ENCODE measurements around the gene C5orf34.
"Not testable (repeated sequence)": the region's sequence is repeated elsewhere in the genome, so short reads cannot be mapped to it uniquely, and the experiment has no call there.

The C5orf34 gene

DNA sequence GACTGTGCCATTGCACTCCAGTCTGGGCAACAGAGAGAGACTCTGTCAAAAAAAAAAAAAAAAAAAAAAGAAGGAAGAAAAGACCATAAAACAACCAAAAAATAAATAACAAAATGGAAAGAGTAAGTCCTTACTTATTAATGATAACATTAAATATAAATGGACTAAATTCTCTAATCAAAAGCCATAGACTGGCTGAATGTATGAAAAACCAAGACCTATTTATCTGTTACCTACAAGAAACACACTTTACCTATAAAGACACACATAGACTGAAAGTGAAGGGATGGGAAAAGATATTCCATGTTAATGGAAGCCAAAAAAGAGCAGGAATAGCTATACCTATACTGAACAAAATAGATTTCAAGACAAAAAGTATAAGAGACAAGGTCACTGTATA lies 47.8 kb downstream of the C5orf34 start:
- DNase-seq (ENCODE audit: low read depth): no peak
- no peak overlapping the region for H3K4me3 ChIP-seq (ENCODE audit: low read depth, low read length)
- TF ChIP-seq, protein P1, sequence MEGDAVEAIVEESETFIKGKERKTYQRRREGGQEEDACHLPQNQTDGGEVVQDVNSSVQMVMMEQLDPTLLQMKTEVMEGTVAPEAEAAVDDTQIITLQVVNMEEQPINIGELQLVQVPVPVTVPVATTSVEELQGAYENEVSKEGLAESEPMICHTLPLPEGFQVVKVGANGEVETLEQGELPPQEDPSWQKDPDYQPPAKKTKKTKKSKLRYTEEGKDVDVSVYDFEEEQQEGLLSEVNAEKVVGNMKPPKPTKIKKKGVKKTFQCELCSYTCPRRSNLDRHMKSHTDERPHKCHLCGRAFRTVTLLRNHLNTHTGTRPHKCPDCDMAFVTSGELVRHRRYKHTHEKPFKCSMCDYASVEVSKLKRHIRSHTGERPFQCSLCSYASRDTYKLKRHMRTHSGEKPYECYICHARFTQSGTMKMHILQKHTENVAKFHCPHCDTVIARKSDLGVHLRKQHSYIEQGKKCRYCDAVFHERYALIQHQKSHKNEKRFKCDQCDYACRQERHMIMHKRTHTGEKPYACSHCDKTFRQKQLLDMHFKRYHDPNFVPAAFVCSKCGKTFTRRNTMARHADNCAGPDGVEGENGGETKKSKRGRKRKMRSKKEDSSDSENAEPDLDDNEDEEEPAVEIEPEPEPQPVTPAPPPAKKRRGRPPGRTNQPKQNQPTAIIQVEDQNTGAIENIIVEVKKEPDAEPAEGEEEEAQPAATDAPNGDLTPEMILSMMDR (conservative IDR thresholded peaks at IDR 0.05; ENCODE audit: low read depth, low read length): no peak

DNA sequence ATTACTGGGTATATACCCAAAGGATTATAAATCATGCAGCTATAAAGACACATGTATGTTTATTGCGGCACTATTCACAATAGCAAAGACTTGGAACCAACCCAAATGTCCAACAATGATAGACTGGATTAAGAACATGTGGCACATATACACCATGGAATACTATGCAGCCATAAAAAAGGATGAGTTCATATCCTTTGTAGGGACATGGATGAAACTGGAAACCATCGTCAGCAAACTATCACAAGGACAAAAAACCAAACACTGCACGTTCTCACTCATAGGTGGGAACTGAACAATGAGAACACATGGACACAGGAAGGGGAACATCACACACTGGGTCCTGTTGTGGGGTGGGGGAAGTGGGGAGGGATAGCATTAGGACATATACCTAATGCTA lies 49.5 kb downstream of the C5orf34 start:
- H3K4me3 ChIP-seq (ENCODE audit: low read depth, low read length): not testable (repeated sequence)

DNA sequence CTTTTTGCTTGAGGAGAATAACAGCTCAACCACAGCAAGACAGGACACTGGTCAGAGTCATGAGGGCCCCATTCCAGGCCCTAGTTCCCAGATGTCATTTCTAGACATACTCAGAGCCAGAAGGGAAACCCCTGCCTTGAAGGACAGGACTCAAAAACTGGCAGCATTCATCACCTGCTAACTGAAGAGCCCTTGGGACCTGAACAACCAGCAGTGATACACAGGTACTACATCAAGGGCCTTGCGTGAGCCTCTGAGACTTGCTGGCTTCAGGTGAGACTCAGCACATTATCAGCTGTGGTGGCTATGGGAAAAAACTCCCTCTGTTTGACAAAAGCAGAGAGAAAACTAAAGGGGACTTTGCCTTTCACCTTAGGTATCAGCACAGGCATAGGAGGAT lies 53.9 kb downstream of the C5orf34 start:
- no peak for DNase-seq (ENCODE audit: low read depth)
- no peak overlapping the region for H3K4me3 ChIP-seq (ENCODE audit: low read depth, low read length)
- TF ChIP-seq, protein P1 (conservative IDR thresholded peaks at IDR 0.05; ENCODE audit: low read depth, low read length): no peak

More for the DNA sequence above, 49.5 kb downstream of the C5orf34 start:
- DNase-seq (ENCODE audit: low read depth): not testable (repeated sequence)

DNA sequence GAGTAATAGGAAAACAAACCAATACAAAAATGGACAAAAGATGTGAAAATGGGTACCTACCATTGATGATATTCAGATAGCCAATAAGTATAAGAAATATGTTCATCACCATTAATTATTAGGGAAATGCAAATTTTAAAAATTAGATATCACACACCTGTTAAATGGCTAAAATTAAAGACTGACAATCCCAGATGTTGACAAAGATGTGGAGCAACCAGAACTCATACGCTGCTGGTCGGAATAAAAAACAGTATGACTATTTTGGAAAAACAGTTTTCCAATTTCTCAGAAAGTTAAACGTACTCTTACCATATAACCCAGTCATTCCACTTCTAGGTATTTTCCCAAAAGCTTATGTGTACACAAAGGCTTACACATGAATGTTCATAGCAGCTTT lies 58.4 kb downstream of the C5orf34 start:
- DNase-seq (ENCODE audit: low read depth): no peak
- no peak overlapping the region for H3K4me3 ChIP-seq (ENCODE audit: low read depth, low read length)
- TF ChIP-seq, protein P1 (conservative IDR thresholded peaks at IDR 0.05; ENCODE audit: low read depth, low read length): no peak

DNA sequence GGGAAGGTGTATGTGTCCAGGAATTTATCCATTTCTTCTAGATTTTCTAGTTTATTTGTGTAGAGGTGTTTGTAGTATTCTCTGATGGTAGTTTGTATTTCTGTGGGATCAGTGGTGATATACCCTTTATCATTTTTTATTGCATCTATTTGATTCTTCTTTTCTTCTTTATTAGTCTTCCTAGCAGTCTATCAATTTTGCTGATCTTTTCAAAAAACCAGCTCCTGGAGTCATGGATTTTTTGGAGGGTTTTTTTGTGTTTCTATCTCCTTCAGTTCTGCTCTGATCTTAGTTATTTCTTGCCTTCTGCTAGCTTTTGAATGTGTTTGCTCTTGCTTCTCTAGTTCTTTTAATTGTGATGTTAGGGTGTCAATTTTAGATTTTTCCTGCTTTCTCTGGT lies 73.4 kb downstream of the C5orf34 start:
- DNase-seq (ENCODE audit: low read depth); H3K4me3 ChIP-seq (ENCODE audit: low read depth, low read length): not testable (repeated sequence)

DNA sequence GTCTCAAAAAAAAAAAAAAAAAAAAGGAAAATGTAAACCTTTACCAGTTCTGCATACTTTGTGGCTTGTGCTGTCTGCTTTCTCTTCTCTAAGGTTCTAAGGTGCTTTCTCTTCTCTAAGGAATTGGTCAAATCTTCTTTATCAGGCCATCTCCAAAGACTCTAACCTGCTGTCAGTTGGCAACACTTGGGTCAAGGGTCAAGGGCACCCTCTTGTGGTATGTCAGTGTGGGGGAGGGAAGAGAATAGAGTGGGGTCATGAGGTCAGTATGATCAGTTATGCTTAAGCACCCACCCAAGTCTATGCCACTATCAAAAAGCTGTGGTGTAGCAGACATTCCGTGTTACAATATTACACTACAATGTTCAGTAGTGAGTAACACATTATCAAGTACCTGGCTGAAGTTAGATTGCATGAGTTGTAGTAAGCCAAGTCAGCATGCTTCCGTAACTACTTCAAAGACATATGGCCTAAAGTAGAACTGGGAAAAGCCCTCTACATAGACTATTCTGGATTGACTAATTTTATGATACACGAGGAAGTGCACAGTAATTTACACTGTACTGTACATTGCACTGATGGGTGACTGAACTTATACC lies 77.8 kb downstream of the C5orf34 start:
- no peak overlapping the region for H3K4me3 ChIP-seq (ENCODE audit: low read depth, low read length)
- TF ChIP-seq, protein P1 (conservative IDR thresholded peaks at IDR 0.05; ENCODE audit: low read depth, low read length): no peak
- no peak for DNase-seq (ENCODE audit: low read depth)

Data from choroid plexus epithelial cell (primary cell).